GM19025 (cell line): ENCODE data around the gene ASH1L.
A peak's percentile ranks its signal among the peaks of the same experiment; 100 is the strongest.
"Not testable (repeated sequence)": the region's sequence is repeated elsewhere in the genome, so short reads cannot be mapped to it uniquely, and the experiment has no call there.

ENCODE experiments used
- ATAC-seq: cut with Tn5 transposase; IDR thresholded peaks from one replicate; pipeline ENCODE4 v1.9.1; 2021; ENCODE audit warnings: mild to moderate bottlenecking, low read depth, moderate library complexity; ENCODE audit not compliant: unreplicated experiment

ASH1L gene

DNA sequence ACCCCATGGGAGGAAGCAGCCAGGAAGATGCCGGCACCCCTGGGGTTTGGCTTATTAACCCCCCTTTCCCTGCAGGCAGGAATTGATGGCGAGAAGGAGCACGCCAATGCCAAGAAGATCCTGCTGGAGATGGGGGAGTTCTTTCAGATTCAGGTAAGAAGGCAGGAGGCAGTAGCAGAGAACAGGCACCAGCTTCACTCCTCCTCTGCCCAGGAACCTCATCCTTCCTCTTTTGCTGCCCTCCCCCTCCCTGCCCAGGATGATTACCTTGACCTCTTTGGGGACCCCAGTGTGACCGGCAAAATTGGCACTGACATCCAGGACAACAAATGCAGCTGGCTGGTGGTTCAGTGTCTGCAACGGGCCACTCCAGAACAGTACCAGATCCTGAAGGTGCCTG is 243.1 kb downstream of the ASH1L start:
- no peak for ATAC-seq

DNA sequence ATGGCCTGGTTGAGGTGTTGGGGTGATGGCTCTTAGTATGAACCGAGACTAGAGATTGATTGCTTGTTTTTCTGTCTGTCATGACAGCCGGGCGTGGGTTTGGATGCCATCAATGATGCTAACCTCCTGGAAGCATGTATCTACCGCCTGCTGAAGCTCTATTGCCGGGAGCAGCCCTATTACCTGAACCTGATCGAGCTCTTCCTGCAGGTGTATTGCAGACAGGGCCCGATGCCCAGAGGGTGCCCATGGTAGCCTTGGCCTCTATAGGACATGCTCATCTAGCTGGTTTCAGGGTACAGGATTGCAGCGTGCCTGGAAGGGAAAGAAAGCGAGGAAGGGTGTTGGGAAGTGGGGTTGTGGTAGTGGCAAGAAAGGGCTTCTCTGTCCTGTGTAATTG is 244.5 kb downstream of the ASH1L start:
- no peak for ATAC-seq

DNA sequence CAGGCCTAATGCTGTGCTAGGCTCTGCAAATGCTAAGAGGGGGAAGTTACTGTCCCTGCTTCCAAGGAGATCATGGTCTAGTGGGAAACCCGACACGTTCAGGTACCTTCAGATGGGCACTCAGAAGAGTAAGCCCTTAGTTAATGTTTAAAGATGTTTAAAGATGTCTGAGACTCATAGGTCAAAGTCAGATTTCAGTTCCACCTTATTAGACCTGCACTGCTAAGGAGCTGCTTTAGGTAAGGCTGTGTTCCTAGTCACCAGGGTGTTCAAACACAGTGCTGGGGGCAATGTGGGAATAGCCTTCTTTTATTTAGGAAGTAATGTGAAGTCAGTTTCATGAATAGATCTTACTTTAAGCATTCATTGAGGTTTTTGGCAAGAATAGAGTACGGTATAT is 245.7 kb downstream of the ASH1L start:
- ATAC-seq: no peak

DNA sequence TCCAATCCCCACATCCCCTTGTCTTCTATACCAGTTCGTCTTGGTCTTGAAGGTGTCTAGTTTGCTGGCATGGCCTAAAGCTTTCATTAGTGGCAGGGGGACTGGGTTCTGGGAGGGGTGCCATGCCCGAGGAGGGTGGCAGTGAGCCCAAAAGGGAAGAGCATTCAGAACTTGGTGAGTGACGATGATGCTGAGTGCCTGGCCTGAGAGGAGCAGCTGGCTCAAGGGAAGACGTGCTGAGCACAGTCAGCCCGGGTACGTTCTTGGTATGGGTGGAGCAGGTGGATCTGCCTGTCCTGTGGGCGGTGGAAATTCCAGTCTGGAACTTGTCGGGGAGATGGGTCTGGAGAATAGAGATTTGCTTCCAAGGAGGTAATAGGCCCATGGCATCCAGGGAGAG is 249.3 kb downstream of the ASH1L start:
- no peak for ATAC-seq

DNA sequence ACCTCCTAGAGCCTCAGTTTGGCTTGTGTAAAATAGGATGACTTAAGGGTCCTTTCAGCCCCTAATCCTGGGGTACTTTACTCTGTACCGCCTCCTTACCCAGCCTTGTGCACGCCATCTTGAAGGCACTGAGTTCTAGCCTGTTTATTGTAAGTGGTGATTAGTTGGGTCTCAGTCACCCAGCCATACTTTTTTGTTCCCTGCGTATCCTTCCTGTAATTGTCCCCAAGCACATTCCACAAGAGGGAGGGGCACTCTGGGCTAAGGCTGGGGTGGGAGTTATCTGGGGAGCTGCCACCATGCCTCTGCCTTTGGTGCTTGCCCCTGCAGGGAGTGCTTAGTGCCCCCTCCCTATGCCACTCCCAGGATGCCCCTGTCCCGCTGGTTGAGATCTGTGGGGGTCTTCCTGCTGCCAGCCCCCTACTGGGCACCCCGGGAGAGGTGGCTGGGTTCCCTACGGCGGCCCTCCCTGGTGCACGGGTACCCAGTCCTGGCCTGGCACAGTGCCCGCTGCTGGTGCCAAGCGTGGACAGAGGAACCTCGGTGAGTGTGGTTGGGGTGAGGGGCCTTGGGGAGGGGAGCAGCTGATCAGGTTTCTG is 253.1 kb downstream of the ASH1L start:
- ATAC-seq: no peak

DNA sequence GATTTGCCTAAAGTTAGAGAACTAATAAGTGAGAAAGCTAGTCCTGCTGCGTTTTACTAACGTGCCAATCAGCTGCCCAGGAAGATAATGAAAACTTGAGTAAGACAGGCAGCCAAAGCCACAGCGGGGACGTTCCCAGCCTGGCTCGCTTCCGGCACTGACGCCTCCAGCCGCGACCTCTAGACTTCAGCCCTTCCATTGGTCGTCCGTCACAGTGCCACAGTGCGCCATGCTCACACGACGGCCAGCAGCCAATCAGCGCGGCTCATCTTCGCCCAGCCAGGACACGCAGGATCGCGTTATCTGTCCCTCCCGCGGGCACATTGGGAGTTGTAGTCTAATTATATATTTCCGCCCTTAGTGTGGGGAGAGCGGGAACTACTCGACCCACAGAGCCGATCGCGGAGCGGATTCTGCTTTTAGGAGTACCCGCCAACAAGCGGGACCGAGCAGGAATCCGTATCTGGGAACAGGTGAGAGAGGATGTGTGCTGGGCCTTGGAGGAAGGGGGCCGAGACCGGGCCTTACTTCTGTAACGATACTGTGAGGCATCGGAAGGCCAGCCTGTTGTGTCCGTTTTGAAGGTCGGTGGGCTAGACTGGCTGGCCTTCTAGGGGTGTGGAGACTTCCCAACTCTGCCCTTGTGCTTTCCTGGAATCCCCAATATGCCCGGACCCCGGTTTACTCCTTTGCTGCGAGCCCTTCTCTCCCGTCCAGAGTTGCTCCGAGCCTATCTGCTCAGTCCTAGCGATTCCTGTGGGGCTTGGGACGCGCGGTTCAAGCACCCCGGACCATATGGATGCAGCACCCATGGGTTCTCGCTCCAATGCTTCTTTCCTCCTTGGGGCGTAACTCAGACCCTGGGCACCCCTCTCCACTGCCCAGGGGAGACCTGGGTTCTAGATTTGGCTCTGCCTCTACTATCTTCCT is 253.8 kb downstream of the ASH1L start, which contains the start of gene FDPS:
FDPS (plus strand) TSS at position 374 of the 930 bp plus-strand sequence. CDS start 924 bp downstream, outside the sequence.
- ATAC-seq: peak; percentile 93

DNA sequence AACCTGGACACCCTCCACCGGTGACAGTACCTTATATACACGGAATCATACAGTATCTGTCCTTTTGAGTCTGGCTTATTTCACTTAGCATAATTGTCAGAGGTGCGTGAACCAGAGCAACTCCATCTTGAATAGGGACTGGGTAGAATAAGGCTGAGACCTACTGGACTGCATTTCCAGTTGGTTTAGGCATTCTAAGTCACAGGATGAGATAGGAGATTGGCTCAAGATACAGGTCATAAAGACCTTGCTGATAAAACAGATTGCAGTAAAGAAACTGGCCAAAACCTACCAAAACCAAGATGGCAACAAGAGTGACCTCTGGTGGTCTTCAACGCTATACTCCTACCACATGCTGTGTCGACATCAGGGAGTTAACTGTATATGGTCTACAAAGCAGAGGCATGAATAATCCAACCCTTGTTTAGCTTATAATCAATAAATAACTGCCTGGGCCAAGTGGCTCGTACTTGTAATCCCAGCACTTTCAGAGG is 255.3 kb downstream of the ASH1L start:
- no peak for ATAC-seq

DNA sequence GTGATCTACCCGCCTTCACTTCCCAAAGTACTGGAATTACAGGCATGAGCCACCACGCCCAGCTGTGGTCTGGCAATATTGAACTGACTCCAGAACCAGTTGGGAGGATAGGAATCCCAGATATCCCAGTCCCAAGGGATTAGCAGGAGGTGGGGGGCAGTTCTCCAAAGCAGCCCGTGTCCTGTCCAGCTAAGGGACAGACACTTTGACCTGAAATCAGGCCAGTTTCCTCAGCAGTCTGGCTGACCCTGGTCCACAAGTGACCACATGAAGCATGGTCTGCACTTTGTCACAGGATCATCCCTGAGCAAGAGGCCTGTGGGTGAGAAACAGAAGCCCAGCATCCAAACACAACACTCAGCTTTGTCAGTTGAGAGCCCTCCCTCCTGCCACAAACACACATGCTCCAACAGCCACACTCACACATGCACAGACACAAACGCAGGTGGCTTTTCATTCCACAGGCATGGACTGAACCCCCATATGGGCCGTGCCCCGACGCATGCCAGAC is 256.7 kb downstream of the ASH1L start:
- ATAC-seq: no peak

DNA sequence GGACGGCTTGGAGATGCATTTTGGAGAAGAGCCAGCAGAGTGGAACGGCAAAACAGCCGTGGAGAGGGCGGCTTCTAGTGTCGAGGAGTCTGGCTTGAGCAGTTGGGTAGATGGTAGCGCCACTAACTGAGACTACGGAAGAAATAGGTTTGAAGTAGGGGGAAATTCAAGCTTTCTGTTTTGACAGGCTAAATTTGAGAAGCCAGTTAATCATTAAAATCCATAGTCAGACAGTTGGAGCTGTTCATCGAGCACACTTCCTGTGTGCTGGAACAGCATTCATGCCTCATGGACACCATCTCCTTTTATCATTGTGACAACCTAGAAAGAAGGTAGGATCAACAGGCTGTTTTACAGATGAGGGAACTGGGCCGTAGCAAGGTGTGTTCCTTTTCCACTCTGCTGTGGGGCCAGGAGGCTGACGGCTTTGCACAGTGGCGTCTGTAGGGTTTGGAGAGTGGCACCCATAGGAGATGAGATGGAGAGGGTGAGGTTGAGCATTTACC is 258.0 kb downstream of the ASH1L start:
- ATAC-seq: no peak

DNA sequence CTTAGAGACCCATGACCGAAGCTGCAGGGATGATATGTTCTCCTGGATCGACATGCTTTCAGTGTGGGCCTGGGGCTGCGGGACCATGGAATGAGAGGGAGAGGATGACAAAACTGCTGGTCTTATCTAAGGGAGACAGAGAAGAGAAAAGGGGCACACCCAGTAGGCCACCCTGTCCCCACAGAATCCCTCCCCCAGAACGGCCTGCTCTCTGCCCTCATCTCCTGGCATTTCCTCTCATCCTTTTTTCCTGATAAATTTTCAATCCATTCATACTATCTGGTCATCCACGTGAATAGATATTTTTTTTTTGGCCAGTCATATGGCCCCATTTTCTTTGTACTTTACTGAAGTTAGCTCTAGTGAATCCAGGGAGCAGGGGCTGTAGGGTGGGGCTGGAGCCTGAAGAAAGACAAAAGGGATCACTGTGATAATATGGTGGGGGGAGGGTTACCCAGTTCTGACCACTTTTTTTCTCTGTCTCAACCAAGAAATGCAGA is 261.2 kb downstream of the ASH1L start, which contains the start of gene PKLR:
PKLR (minus strand) TSS at position 97 of the 500 bp plus-strand sequence; CDS start at position 54, 43 bp downstream.
- no peak for ATAC-seq

DNA sequence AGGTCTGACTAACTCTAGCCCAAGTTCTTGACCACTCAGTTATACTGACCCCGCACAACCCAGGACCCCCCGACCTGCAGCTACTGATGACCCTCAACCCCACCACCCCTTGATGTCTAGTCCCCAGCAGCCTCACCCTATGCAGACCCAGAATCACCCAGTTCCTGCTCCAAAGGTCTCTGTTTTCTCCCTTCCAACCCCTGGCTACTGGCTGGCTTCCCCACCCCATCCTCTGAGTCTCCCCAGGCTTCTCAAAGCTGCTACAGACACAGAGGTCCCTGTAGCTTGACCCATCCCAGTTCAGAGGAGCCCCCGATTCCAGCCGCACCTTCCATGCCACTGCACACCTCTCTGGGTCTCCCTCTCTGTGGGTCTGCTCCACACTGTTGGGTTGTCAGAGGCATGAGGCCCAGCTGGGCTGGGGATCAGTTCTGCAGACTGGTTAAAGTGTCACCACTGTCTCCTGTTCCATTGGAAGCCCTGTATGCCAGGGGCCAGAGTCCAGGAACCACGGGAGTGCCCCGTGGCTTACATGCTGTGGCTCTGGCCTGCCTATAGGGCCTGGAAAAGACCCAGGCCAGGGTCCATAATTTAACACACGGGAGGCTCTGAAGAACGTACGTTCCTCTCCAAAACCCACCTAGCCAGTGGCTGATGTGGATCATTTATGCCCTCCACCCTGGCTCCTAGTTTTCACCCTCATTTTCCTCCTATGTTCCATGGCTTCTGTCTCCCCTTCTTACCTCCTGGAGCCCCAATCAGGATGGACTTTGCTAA is 261.9 kb downstream of the ASH1L start:
- ATAC-seq: no peak

DNA sequence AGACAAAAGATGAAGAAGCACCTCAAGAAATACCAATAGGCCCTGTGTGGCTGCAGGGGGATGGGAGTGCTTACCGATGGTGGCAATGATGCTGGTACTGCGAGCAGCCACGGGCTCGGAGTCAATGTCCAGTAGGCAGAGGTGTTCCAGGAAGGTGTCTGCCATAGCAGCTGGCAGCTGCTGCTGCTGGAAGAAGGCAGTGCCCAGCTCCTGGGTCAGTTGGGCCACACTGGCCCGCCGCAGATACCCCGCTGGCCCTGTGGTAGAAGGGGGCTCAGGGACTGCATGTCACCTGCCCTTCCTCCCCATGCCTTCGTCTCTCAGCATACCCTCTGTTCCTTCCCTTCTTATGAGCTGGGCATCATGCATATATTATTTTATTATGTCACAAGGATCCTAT is 262.6 kb downstream of the ASH1L start:
- no peak for ATAC-seq

DNA sequence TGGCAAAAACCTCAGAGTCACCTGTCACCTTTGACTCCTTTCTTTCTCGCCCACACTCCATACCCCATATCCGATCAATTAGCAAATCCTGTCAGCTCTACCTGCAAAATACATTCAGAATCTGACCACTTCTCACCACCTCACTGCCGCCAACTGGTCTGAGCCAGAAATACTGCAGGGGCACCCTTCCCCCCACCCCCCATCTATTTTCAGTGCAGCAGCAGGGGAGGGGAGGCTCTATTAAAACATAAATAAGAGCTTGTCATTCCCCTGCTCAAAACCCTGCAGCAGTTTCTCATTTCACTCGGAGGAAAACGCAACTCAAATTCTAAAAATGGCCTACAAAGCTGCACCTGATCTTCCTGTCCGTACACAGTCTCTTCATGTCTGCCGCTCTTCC is 265.2 kb downstream of the ASH1L start:
- ATAC-seq: no peak

DNA sequence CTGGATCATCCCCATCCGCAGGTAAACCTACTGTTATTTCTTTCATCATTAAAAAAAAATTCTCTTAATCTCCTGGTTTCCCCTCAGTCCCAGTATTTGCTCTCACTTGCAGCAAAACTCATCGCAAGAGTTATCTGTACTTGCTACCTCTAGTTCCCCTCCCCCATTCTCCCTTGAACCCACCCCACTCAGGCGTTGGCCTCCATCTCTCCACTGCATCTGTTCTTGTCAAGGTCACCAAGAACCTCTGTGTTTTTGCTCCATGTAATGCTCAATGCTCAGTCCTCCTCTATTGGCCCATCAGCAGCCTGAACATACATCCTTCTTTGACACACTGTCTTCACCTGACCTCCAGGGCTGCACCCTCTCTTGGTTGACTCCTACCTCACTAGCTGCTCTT is 265.9 kb downstream of the ASH1L start:
- ATAC-seq: no peak

DNA sequence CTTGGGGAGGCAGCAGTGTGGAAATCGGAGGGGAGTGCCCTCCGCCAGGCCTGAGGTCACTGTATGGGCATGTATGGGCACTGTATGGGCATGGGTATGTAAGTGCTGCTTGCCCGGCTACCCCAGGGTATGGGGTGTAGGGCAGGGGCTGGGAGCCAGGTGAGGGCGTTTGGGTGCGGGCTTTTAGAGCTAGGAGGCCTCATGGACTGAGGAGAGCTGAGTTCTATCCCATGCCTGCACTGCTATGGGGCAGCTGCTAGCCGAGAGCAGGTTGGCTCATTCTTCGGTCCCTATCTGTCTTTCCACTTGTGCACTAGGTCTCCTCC is 266.7 kb downstream of the ASH1L start:
- ATAC-seq: no peak

DNA sequence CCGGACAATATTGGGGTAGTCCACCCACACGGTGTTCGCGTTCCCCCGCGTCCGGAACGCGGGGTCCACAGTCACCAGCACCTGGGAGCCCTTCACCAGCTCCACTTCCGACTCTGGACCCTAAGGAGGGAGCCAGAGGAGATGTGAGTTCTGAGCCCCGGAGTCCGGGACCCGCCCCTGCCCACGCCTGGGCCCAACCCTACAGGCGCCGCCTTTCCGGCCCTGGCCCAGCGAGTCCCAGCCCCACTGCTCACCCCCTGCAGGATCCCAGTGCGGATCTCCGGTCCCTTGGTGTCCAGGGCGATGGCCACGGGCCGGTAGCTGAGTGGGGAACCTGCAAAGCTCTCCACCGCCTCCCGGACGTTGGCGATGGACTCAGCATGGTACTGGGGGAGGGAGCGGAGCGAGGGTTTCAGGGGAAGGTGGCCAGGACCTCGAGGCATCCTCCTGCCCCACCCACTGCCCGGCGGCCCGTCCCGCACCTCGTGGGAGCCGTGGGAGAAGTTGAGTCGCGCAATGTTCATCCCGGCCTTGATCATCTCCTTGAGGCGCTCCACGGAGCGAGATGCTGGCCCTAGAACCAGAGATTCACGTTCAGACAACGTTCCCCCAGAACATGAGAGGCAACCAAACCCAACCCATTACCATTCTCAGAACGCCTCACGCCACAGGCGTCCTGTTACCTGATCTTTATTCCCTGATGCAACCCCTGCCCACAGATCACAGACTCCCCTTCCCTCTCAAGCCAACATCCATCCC is 267.2 kb downstream of the ASH1L start:
- no peak for ATAC-seq

DNA sequence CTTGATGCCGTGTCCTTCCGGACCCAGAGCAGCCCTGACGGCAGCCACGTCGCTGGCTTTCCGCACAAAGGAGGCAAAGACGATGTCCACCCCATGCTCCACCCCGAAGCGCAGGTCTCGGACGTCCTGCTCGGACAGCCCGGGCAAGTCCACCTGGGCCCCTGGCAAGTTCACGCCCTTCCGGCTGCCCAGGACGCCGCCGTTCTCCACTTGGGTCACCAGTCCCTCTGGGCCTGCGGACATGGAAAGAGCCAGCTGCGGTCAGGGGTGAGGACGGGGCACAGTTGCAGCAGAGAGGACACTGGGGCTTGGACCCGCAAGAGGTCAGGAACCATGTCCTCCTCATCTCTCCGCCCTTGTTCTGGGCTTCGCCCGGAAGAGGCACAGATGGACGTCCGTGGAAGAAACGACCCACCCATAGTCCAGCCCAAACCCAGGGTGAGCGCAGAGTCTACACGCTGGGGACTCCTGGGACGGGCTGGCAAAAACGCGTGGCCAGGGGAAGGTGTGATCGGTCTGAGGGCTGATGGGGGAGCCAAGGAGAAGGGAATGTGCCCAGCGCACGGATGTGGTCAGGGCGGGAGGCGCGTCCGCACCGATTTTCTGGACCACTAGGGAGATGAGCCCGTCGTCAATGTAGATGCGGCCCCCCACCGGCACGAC is 268.0 kb downstream of the ASH1L start:
- ATAC-seq: no peak

DNA sequence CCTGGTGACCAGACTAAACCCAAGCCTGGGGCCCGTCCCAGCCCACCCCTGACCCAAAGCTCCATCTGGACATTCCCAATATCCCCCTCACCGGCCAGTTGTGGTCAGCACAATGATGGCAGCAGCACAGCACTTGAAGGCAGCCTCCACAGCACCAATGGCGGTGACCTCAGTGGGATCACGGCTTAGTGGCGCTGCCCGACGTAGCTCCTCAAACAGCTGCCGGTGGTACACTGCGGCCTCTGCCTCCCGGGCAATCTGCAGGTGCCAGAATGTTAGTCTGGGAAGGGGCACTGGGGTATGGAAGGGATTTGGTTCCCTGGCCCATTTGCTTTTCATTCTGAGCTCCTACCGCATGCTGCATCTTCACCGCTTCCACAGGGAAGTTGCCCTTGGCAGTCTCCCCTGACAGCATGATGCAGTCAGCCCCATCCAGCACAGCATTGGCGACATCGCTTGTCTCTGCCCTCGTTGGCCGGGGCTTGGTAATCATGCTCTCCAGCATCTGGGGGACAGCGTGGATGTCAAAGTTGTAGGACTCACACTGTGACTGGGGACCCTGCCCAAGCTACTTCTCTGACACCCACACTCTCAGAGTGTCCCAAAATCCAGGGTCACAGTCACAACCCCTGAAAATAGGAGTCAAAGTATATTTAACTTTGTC is 269.4 kb downstream of the ASH1L start:
- no peak for ATAC-seq

DNA sequence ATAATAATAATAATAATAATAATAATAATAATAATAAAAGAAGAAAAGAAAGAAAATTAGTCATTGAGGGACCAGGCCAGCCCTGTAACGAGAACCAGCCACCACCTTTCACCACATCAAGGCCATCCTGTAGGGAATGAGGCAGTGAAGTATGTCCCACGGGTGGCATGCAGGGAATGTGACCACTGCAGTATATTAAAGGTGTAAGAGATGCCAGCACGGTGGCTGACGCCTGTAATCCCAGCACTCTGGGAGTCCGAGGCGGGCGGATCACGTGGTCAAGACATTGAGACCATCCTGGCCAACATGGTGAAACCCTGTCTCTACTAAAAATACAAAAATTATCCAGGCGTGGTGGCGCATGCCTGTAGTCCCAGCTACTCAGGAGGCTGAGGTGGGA is 271.6 kb downstream of the ASH1L start:
- ATAC-seq: not testable (repeated sequence)
